Measurements from ENCODE around the gene GPR151.

The GPR151 gene

DNA sequence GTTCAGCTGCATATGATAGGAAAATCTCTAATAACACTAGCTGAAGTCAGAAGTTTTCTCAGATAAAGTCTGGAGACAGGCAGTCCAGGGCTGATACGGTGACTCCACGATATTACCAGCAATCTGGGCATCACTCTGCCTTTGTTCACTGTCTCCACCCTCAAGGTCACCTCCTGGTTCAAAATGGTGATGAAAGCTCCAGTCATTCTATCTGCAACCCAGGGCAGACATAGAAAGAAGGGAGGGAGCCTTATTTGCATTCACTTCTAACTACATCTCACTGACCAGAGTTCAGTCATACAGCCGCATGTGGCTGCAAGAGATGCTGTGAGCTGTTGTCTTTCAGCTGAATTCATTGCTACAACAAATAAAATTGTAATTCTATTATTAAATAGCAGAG, 22.4 kb upstream of the GPR151 start:
- no peaks in the 10 kb centered on the region for H3K9me3 ChIP-seq (ENCODE audit: insufficient read depth, low read length)
- H3K79me2 ChIP-seq (ENCODE audit: low read length): no peaks in the 10 kb centered on the region
- H3K4me1 ChIP-seq (ENCODE audit: low read length): 0 out of 2 replicates have a peak, but pooled peaks cover under 1% of the 10 kb centered on the region
- no peaks in the 10 kb centered on the region for H3K36me3 ChIP-seq (replicated peaks; ENCODE audit: low read depth, low read length)
- H3K4me2 ChIP-seq (ENCODE audit: low read length): no peak overlapping the region
- no peak overlapping the region for H3K27ac ChIP-seq (ENCODE audit: low read length)
- H3K9ac ChIP-seq (ENCODE audit: low read length): no peak overlapping the region
- no peak for TF ChIP-seq CTCF (IDR thresholded peaks at IDR 0.05; ENCODE audit: low read depth, low read length)
- TF ChIP-seq EZH2phosphoT487 (IDR thresholded peaks at IDR 0.05; ENCODE audit: low read depth): no peak
- no peak overlapping the region for H2AFZ ChIP-seq (ENCODE audit: low read depth, low read length)
- no peak overlapping the region for H3K4me3 ChIP-seq (ENCODE audit: low read length)
- H4K20me1 ChIP-seq (ENCODE audit: insufficient read depth, low read length): no peaks in the 10 kb centered on the region
- H3K27me3 ChIP-seq (ENCODE audit: low read depth, low read length): no peaks in the 10 kb centered on the region

GRCh38 chr5:146533882-146534281, 17.9 kb upstream of the GPR151 start:
- Histone ChIP-seq H4K20me1 (ENCODE audit: insufficient read depth, low read length) (no peaks in the 10 kb centered on the region), H3K79me2 (ENCODE audit: low read length) (no peaks in the 10 kb centered on the region), H3K9ac (ENCODE audit: low read length) (no peak overlapping the region), H3K4me1 (ENCODE audit: low read length) (peaks cover 8% of the 10 kb centered on the region; the same call in 1 of the 2 replicates), H3K27ac (ENCODE audit: low read length) (no peak overlapping the region), H3K4me3 (ENCODE audit: low read length) (no peak overlapping the region), H3K9me3 (ENCODE audit: insufficient read depth, low read length) (no peaks in the 10 kb centered on the region), H3K4me2 (ENCODE audit: low read length) (no peak overlapping the region), H3K27me3 (ENCODE audit: low read depth, low read length) (no peaks in the 10 kb centered on the region), H3K36me3 (replicated peaks; ENCODE audit: low read depth, low read length) (no peaks in the 10 kb centered on the region), H2AFZ (ENCODE audit: low read depth, low read length) (no peak overlapping the region)
- TF ChIP-seq CTCF (IDR thresholded peaks at IDR 0.05; ENCODE audit: low read depth, low read length) (no peak), EZH2phosphoT487 (IDR thresholded peaks at IDR 0.05; ENCODE audit: low read depth) (no peak)

DNA sequence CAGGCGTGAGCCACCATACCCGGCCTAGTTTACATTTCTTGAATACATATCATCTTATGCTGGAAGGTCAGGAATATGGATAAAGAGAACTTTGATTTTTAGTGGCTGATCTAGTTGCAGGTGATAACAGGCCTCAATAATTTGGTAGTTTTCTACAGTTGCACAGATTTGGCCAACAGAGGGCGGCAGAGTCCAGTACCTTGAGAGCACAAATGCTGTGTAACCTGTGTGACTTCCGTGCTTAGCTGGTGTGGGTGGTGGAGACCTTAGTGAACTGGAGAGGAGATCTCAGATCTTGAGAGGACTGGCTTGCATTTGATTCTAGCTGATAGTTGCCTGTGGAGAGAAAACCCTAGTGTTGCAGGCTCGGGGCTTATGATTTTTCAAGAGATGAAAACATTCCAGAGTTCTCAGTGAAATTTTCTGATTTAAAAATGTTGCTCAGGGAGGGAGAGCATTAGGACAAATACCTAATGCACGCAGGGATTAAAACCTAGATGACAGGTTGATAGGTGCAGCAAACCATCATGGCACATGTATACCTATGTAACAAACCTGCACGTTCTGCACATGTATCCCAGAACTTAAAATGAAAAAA, 17.4 kb upstream of the GPR151 start:
- Histone ChIP-seq H3K9me3 (ENCODE audit: insufficient read depth, low read length) (no peaks in the 10 kb centered on the region), H3K27ac (ENCODE audit: low read length) (no peak overlapping the region), H3K27me3 (ENCODE audit: low read depth, low read length) (no peaks in the 10 kb centered on the region), H3K4me1 (ENCODE audit: low read length) (peaks cover 8% of the 10 kb centered on the region; the same call in 1 of the 2 replicates), H2AFZ (ENCODE audit: low read depth, low read length) (peak overlapping the region; percentile 96), H4K20me1 (ENCODE audit: insufficient read depth, low read length) (no peaks in the 10 kb centered on the region), H3K36me3 (replicated peaks; ENCODE audit: low read depth, low read length) (no peaks in the 10 kb centered on the region), H3K79me2 (ENCODE audit: low read length) (no peaks in the 10 kb centered on the region), H3K4me3 (ENCODE audit: low read length) (no peak overlapping the region), H3K4me2 (ENCODE audit: low read length) (peak overlapping the region; percentile 43), H3K9ac (ENCODE audit: low read length) (no peak overlapping the region)
- no peak for TF ChIP-seq EZH2phosphoT487 (IDR thresholded peaks at IDR 0.05; ENCODE audit: low read depth)
- TF ChIP-seq CTCF (IDR thresholded peaks at IDR 0.05; ENCODE audit: low read depth, low read length): peak; percentile 72

GRCh38 chr5:146529984-146530383, 14.0 kb upstream of the GPR151 start:
- 0 out of 2 replicates have a peak, but pooled peaks cover 2% of the 10 kb centered on the region for H3K27me3 ChIP-seq (ENCODE audit: low read depth, low read length)
- no peak overlapping the region for H3K27ac ChIP-seq (ENCODE audit: low read length)
- H3K36me3 ChIP-seq (replicated peaks; ENCODE audit: low read depth, low read length): no peaks in the 10 kb centered on the region
- peak overlapping the region; percentile 48 for H3K4me2 ChIP-seq (ENCODE audit: low read length)
- no peaks in the 10 kb centered on the region for H4K20me1 ChIP-seq (ENCODE audit: insufficient read depth, low read length)
- no peak for TF ChIP-seq EZH2phosphoT487 (IDR thresholded peaks at IDR 0.05; ENCODE audit: low read depth)
- H3K4me3 ChIP-seq (ENCODE audit: low read length): 0 out of 2 replicates have a peak overlapping the region, but pooled peaks have one; percentile 13
- no peaks in the 10 kb centered on the region for H3K79me2 ChIP-seq (ENCODE audit: low read length)
- peaks cover 8% of the 10 kb centered on the region; the same call in 1 of the 2 replicates for H3K4me1 ChIP-seq (ENCODE audit: low read length)
- H3K9ac ChIP-seq (ENCODE audit: low read length): no peak overlapping the region
- H3K9me3 ChIP-seq (ENCODE audit: insufficient read depth, low read length): no peaks in the 10 kb centered on the region
- H2AFZ ChIP-seq (ENCODE audit: low read depth, low read length): peak overlapping the region; percentile 30; the same call in 1 of the 2 replicates
